Measurements from ENCODE around the gene PRTN3.
"Not testable (repeated sequence)": the region's sequence is repeated elsewhere in the genome, so short reads cannot be mapped to it uniquely, and the experiment has no call there.

PRTN3 gene

DNA sequence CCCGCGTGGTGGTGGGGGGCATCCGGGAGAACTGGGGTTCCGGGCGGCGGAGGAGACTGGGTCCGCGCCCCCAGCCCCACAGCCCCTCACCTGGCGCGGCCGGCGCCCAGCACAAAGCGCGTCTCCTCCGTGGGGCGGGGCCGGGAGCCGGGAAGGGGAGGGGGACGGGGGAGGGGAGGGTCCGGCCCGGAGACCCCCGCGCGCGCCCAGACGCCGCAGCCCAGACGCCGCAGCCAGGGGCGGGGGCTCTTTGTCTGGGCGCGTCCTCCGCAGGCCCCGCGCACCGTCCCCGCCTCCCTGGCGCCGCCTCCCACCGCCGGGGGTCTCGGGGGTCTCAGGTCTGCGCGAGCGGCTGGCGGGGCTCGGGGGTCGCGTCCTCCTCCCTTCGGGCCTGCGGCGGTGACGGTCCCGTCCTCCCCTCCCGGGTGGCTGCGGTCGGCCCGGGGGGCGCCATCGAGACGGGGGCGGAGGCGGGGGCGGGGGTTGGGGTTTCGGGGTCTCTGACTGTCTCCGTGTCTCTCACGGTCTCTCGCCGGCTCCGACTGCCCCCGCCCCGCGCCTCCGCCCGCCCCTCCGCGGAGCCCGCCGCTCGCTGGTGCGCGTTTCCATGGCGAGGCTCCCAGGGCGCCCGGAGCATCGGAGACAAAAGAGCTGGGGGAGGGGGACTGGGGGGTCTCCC lies 18.8 kb upstream of the PRTN3 start, which contains the start of gene PLPPR3:
TSS of gene PLPPR3 (minus strand) at position 131 of the 679 bp plus-strand sequence. CDS start 396 bp downstream, outside the sequence.
- Mint-ChIP-seq H3K9me3 (no peaks in the 10 kb centered on the region), H3K27ac (no peak within 1 kb of the TSS), H3K27me3 (ENCODE audit: low read depth) (peaks cover 27% of the 10 kb centered on the region), H3K36me3 (ENCODE audit: low read depth) (no peaks in the 10 kb centered on the region), H3K4me3 (no peak within 1 kb of the TSS), H3K4me1 (ENCODE audit: low read depth) (no peaks in the 10 kb centered on the region)

GRCh38 chr19:823565-824121 lies 17.2 kb upstream of the PRTN3 start:
- Mint-ChIP-seq H3K27ac (no peak overlapping the region), H3K27me3 (ENCODE audit: low read depth) (peaks cover 27% of the 10 kb centered on the region), H3K4me3 (no peak overlapping the region), H3K9me3 (no peaks in the 10 kb centered on the region), H3K4me1 (ENCODE audit: low read depth) (no peaks in the 10 kb centered on the region), H3K36me3 (ENCODE audit: low read depth) (no peaks in the 10 kb centered on the region)

GRCh38 chr19:824885-825284 lies 15.9 kb upstream of the PRTN3 start:
- H3K27ac Mint-ChIP-seq, result no peak overlapping the region

GRCh38 chr19:825897-826644 lies 14.7 kb upstream of the PRTN3 start:
- Mint-ChIP-seq H3K9me3 (no peaks in the 10 kb centered on the region), H3K4me1 (ENCODE audit: low read depth) (no peaks in the 10 kb centered on the region), H3K36me3 (ENCODE audit: low read depth) (no peaks in the 10 kb centered on the region), H3K4me3 (no peak overlapping the region), H3K27me3 (ENCODE audit: low read depth) (peaks cover 15% of the 10 kb centered on the region), H3K27ac (no peak overlapping the region)

More at GRCh38 chr19:824885-825284, 15.9 kb upstream of the PRTN3 start:
- Mint-ChIP-seq H3K4me3 (no peak overlapping the region), H3K4me1 (ENCODE audit: low read depth) (no peaks in the 10 kb centered on the region), H3K9me3 (no peaks in the 10 kb centered on the region), H3K36me3 (ENCODE audit: low read depth) (no peaks in the 10 kb centered on the region), H3K27me3 (ENCODE audit: low read depth) (peaks cover 25% of the 10 kb centered on the region)

DNA sequence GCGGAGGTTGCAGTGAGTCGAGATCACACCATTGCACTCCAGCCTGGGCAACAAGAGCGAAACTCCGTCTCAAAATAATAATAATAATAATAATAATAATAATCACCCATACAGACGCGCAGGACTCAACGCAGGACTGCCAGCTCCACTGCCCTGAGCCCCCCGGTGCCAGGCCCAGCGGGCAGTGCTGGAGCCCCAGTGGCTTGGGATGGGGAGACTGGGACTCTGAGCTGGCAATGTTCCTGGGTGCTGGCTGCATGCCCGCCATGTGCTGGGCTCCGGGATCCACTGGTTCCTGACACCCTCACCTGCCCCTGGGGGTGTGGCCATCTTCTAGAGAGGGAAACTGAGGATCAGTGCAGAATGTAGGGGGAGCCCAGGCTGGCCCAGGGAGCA lies 13.5 kb upstream of the PRTN3 start:
- H3K4me3 Mint-ChIP-seq, result no peak overlapping the region
- no peaks in the 10 kb centered on the region for H3K4me1 Mint-ChIP-seq (ENCODE audit: low read depth)
- H3K27ac Mint-ChIP-seq, result no peak overlapping the region
- no peaks in the 10 kb centered on the region for H3K36me3 Mint-ChIP-seq (ENCODE audit: low read depth)
- H3K9me3 Mint-ChIP-seq, result no peaks in the 10 kb centered on the region
- peaks cover 15% of the 10 kb centered on the region for H3K27me3 Mint-ChIP-seq (ENCODE audit: low read depth)

- H3K27me3 Mint-ChIP-seq (ENCODE audit: low read depth), result peaks cover 12% of the 10 kb centered on the region
Observed at GRCh38 chr19:827710-828321, 13.0 kb upstream of the PRTN3 start, which contains the start of gene AZU1. Gene AZU1, plus strand, starts transcription at chr19:827837. Its CDS starts 10 bp downstream, at chr19:827847.

GRCh38 chr19:829129-829758 lies 11.6 kb upstream of the PRTN3 start:
- no peak overlapping the region for H3K27ac Mint-ChIP-seq
- H3K4me1 Mint-ChIP-seq (ENCODE audit: low read depth), result no peaks in the 10 kb centered on the region
- no peak overlapping the region for H3K4me3 Mint-ChIP-seq
- no peaks in the 10 kb centered on the region for H3K27me3 Mint-ChIP-seq (ENCODE audit: low read depth)
- H3K36me3 Mint-ChIP-seq (ENCODE audit: low read depth), result no peaks in the 10 kb centered on the region
- no peaks in the 10 kb centered on the region for H3K9me3 Mint-ChIP-seq

More at GRCh38 chr19:827710-828321, 13.0 kb upstream of the PRTN3 start, which contains the start of gene AZU1:
- no peaks in the 10 kb centered on the region for H3K9me3 Mint-ChIP-seq
- H3K4me3 Mint-ChIP-seq, result no peak within 1 kb of the TSS
- H3K27ac Mint-ChIP-seq, result no peak within 1 kb of the TSS
- H3K36me3 Mint-ChIP-seq (ENCODE audit: low read depth), result no peaks in the 10 kb centered on the region
- no peaks in the 10 kb centered on the region for H3K4me1 Mint-ChIP-seq (ENCODE audit: low read depth)

GRCh38 chr19:831407-832369 lies 9.1 kb upstream of the PRTN3 start:
- peaks cover 6% of the 10 kb centered on the region for H3K27me3 Mint-ChIP-seq (ENCODE audit: low read depth)
- H3K4me3 Mint-ChIP-seq, result no peak overlapping the region
- no peaks in the 10 kb centered on the region for H3K36me3 Mint-ChIP-seq (ENCODE audit: low read depth)
- H3K27ac Mint-ChIP-seq, result no peak overlapping the region
- no peaks in the 10 kb centered on the region for H3K4me1 Mint-ChIP-seq (ENCODE audit: low read depth)
- no peaks in the 10 kb centered on the region for H3K9me3 Mint-ChIP-seq

DNA sequence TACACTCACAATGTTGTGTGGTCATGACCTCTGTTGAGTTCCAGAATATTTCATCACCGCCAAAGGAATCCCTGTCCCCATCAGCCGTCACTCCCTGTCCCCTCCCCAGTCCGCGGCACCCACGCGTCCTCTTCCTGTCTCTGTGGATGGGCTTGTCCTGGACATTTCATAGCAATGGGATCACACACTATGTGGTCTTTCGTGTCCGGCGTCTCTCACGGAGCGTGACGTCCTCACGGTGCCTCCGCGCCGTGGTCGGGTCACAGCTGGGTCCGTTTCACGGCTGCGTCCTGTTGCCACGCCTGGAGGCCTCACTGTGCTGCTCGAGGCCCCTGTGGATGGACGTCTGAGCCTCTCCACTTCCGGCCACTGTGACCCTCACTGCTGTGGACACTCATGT lies 6.6 kb upstream of the PRTN3 start:
- Mint-ChIP-seq H3K27me3 (ENCODE audit: low read depth) (peaks cover 6% of the 10 kb centered on the region), H3K9me3 (no peaks in the 10 kb centered on the region), H3K4me3 (no peak overlapping the region), H3K36me3 (ENCODE audit: low read depth) (no peaks in the 10 kb centered on the region), H3K27ac (no peak overlapping the region), H3K4me1 (ENCODE audit: low read depth) (no peaks in the 10 kb centered on the region)

DNA sequence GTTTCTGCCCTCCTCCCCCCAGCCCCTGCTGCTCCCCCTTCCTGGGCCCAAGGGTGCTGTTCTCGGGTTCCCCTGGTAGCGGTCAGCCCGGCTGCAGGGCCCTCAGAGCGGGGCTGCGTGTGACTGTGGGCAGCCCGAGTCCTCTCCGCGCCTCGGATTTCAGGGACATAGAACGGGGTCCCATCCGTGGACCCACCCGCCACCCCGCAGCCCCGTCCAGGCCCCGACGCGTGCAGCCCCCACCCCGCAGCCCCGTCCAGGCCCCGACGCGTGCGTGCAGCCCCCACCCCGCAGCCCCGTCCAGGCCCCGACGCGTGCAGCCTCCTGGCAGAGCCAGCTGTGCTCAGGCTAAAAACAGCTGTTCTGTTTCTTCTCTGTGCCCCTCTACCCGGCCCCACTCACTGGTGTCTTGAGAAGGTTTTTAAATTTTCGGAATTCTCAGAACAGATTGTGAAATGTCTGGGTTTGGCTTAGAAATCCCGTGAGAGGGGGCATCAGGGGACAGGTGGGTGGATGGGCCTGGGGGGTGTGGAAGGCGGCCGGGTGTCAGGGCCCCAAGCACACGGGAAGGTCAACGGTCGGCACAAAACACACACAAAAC lies 5.5 kb upstream of the PRTN3 start:
- H3K27me3 Mint-ChIP-seq (ENCODE audit: low read depth), result peaks cover 6% of the 10 kb centered on the region
- no peaks in the 10 kb centered on the region for H3K36me3 Mint-ChIP-seq (ENCODE audit: low read depth)
- no peak overlapping the region for H3K4me3 Mint-ChIP-seq
- H3K27ac Mint-ChIP-seq, result no peak overlapping the region
- H3K4me1 Mint-ChIP-seq (ENCODE audit: low read depth), result no peaks in the 10 kb centered on the region
- no peaks in the 10 kb centered on the region for H3K9me3 Mint-ChIP-seq

DNA sequence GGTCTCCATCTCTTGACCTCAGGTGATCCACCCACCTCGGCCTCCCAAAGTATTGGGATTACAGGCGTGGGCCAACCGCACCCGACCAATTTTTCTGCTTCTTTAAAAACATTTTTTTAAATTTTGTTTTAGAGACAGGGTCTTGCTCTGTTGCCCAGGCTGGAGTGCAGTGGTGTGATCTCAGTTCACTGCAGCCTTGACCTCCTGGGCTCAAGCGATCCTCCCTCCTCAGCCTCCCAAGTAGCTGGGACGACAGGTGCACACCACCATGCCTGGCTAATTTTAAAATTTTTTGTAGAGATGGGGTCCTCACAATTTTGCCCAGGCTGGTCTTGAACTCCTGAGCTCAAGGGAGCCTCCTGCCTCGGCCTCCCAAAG lies 2.0 kb downstream of the PRTN3 start:
- peaks cover 17% of the 10 kb centered on the region for H3K27me3 Mint-ChIP-seq (ENCODE audit: low read depth)
- not testable (repeated sequence) for H3K36me3 Mint-ChIP-seq (ENCODE audit: low read depth); H3K9me3 Mint-ChIP-seq; H3K4me1 Mint-ChIP-seq (ENCODE audit: low read depth); H3K4me3 Mint-ChIP-seq; H3K27ac Mint-ChIP-seq

- H3K4me1 Mint-ChIP-seq (ENCODE audit: low read depth), result peaks cover 2% of the 10 kb centered on the region
- H3K9me3 Mint-ChIP-seq, result no peaks in the 10 kb centered on the region
- H3K4me3 Mint-ChIP-seq, result no peak overlapping the region
- peaks cover 17% of the 10 kb centered on the region for H3K27me3 Mint-ChIP-seq (ENCODE audit: low read depth)
- H3K27ac Mint-ChIP-seq, result no peak overlapping the region
- H3K36me3 Mint-ChIP-seq (ENCODE audit: low read depth), result no peaks in the 10 kb centered on the region
Observed at GRCh38 chr19:843180-843835, 2.5 kb downstream of the PRTN3 start.
